H1 (cell line): ENCODE data around the gene CRTAC1. TPM values are rescaled to one million over a fixed set of nuclear protein-coding genes. Genes with fewer than 3 reads are reported as not detected.

Source experiments
- ASH2L ChIP-seq: fragments of 200-600, 300-600 bp; sonication (generic); IDR thresholded peaks from one replicate; pipeline ENCODE4 v1.7.1; 2017; ENCODE audit warnings: low read length
- BACH1 ChIP-seq: IDR thresholded peaks from 2 replicates; pipeline ENCODE4 v1.6.1; 2012; ENCODE audit warnings: low read length, improper control_type of control experiment
- BCL11A ChIP-seq, 2 experiments: IDR thresholded peaks; one replicate each; pipeline ENCODE4 v1.6.1; 2011; ENCODE audit warnings: low read depth in 2 of 2, low read length in 2 of 2, mild to moderate bottlenecking in 2 of 2
- CBX5 ChIP-seq: fragments of 300-800, 300-1000 bp; sonication (generic); IDR thresholded peaks from 2 replicates; pipeline ENCODE4 v1.7.1; 2016; ENCODE audit warnings: antibody characterized with exemption, low read length, low read depth
- CBX8 ChIP-seq: fragments of 300-800, 300-1000 bp; sonication (generic); IDR thresholded peaks from 2 replicates; pipeline ENCODE4 v1.7.1; 2016; ENCODE audit warnings: low read depth, low read length, borderline replicate concordance
- CREB1 ChIP-seq: IDR thresholded peaks from 2 replicates; pipeline ENCODE4 v1.6.1; 2012; ENCODE audit warnings: inconsistent platforms
- EZH2 ChIP-seq: fragments of 200-600 bp; sonication (generic); IDR thresholded peaks from 2 replicates; pipeline ENCODE4 v1.7.1; 2012; ENCODE audit warnings: low read depth, mild to moderate bottlenecking, moderate library complexity, low read length, inconsistent platforms; ENCODE audit not compliant: severe bottlenecking
- GABPA ChIP-seq: IDR thresholded peaks from 2 replicates; pipeline ENCODE4 v1.6.1; 2011; ENCODE audit warnings: mild to moderate bottlenecking, low read length, moderate library complexity, borderline replicate concordance; ENCODE audit not compliant: insufficient read depth
- HDAC6 ChIP-seq: IDR thresholded peaks from one replicate; pipeline ENCODE4 v1.7.1; 2012; ENCODE audit warnings: low read depth, mild to moderate bottlenecking, inconsistent platforms, low read length, moderate library complexity
- JUN ChIP-seq: IDR thresholded peaks from 2 replicates; pipeline ENCODE4 v1.6.1; 2011; ENCODE audit warnings: low read depth, mild to moderate bottlenecking, improper control_type of control experiment, low read length
- JUND ChIP-seq: IDR thresholded peaks from 2 replicates; pipeline ENCODE4 v1.6.1; 2011; ENCODE audit warnings: mild to moderate bottlenecking, improper control_type of control experiment, low read length
- KDM5A ChIP-seq: fragments of 200-600 bp; IDR thresholded peaks from 2 replicates; pipeline ENCODE4 v1.7.1; 2012; ENCODE audit warnings: mild to moderate bottlenecking, low read length, inconsistent platforms, mixed read lengths
- MAFK ChIP-seq: IDR thresholded peaks from 2 replicates; pipeline ENCODE4 v1.6.1; 2012; ENCODE audit warnings: low read depth, mild to moderate bottlenecking, improper control_type of control experiment, low read length
- NRF1 ChIP-seq: IDR thresholded peaks from 2 replicates; pipeline ENCODE4 v1.6.1; 2011; ENCODE audit warnings: mild to moderate bottlenecking, low read depth, low read length, improper control_type of control experiment
- POLR2A ChIP-seq, 2 experiments: IDR thresholded peaks; 1 replicate in 1 of 2; 2 replicates in 1 of 2; pipeline ENCODE4 v1.6.1; 2011; ENCODE audit warnings: low read depth in 2 of 2, low read length in 2 of 2, mild to moderate bottlenecking in 2 of 2; ENCODE audit errors: control extremely low read depth in 1 of 2
- POU5F1 ChIP-seq: IDR thresholded peaks from 2 replicates; pipeline ENCODE4 v1.6.1; 2011; ENCODE audit warnings: low read depth, mild to moderate bottlenecking, low read length, moderate library complexity
- RFX5 ChIP-seq: IDR thresholded peaks from 2 replicates; pipeline ENCODE4 v1.6.1; 2011; ENCODE audit warnings: low read depth, low read length, improper control_type of control experiment, borderline replicate concordance
- SAP30 ChIP-seq: fragments of 300-600 bp; sonication (generic); IDR thresholded peaks from 2 replicates; pipeline ENCODE4 v1.7.1; 2012; ENCODE audit warnings: low read length, moderate library complexity, mild to moderate bottlenecking, inconsistent platforms; ENCODE audit not compliant: insufficient read depth, insufficient replicate concordance
- SIN3A ChIP-seq, 2 experiments: IDR thresholded peaks in 1 of 2; conservative IDR thresholded peaks in 1 of 2; 2 replicates each; pipeline ENCODE4 v1.6.1; 2011 to 2012; ENCODE audit warnings: low read length in 2 of 2, improper control_type of control experiment in 1 of 2, low read depth in 1 of 2, mild to moderate bottlenecking in 1 of 2
- SRF ChIP-seq: IDR thresholded peaks from 2 replicates; pipeline ENCODE4 v1.6.1; 2011; ENCODE audit warnings: mild to moderate bottlenecking, low read depth, low read length, moderate library complexity
- TAF1 ChIP-seq: IDR thresholded peaks from 2 replicates; pipeline ENCODE4 v1.6.1; 2011; ENCODE audit warnings: mild to moderate bottlenecking, low read depth, low read length
- YY1 ChIP-seq: IDR thresholded peaks from 2 replicates; pipeline ENCODE4 v1.6.1; 2011; ENCODE audit warnings: low read depth, mild to moderate bottlenecking, low read length
- polyA plus RNA-seq, 7 experiments: library from polyadenylated mRNA; depleted of rRNA in 3 of 7; stranded (reverse) in 5 of 7; unstranded in 2 of 7; fragments of >200 nt in 5 of 7; fragments of 200-250 nt in 2 of 7; gene quantifications; 1 replicate in 5 of 7; 2 replicates in 1 of 7; 4 replicates in 1 of 7; pipeline versions ENCODE4 v1.2.1 to v1.2.3, GENCODE V29; 2011 to 2013; ENCODE audit warnings: missing spikeins in 2 of 7, mixed read lengths in 2 of 7
- total RNA-seq: library from RNA; stranded (reverse); fragmentation: NEBNext Ultra II Directional; extraction: Animal tissue kit (Norgen Biotek cat#: 25700); gene quantifications from 2 replicates; pipeline ENCODE4 v1.2.1, GENCODE V29; 2021
- TF ChIP-seq, protein P1 (sequence below): IDR thresholded peaks from 2 replicates; pipeline ENCODE4 v1.6.1; 2012; ENCODE audit warnings: inconsistent platforms

CRTAC1 gene
- total and polyA plus RNA-seq, 2 of the 8 experiments (the other 6 are each of a cell fraction or from before 2014, with no cell fraction given): 0.91 to 1.2 TPM

DNA sequence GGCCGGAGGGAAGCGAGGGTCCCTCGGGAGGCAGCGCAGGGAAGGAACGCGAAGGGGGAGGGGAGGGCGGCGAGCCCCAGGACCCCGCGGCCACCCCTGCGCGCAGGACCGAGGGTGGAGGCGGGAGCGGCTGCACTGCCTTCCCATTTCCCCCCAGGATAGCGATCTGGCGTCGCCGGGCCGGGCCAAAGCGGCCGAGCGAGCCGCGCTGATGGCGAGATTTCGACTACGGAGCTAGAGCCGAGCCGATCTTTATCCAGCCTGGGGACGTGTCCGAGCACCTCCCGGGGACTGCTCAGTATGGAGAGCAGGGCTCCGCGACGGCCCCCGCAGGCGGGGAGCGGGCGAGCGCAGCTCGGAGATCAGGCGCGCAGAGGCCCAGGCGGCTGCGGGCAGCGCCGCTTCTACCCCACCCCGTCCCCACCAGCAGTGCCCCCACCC is 590 bp upstream of the CRTAC1 start (continued):
- no peak for TF ChIP-seq RFX5
- no peak for TF ChIP-seq NRF1
- TF ChIP-seq POLR2A (IDR thresholded peaks at IDR 0.05; ENCODE audit: control extremely low read depth in 1 of 2, low read depth in 2 of 2, low read length in 2 of 2): no peak
- TF ChIP-seq GABPA: no peak
- TF ChIP-seq POU5F1: no peak
- TF ChIP-seq JUND: no peak
- no peak for TF ChIP-seq KDM5A
- 0 out of 4 replicates have a peak, but pooled peaks of 1 of the 2 experiments have one; percentile 4 for TF ChIP-seq SIN3A (conservative IDR thresholded peaks at IDR 0.05 in 1 of 2, IDR thresholded peaks at IDR 0.05 in 1 of 2; ENCODE audit: low read depth in 1 of 2, low read length in 2 of 2)
- no peak for TF ChIP-seq EZH2
- TF ChIP-seq CBX8: no peak
- no peak for TF ChIP-seq TAF1
- TF ChIP-seq, protein P1, sequence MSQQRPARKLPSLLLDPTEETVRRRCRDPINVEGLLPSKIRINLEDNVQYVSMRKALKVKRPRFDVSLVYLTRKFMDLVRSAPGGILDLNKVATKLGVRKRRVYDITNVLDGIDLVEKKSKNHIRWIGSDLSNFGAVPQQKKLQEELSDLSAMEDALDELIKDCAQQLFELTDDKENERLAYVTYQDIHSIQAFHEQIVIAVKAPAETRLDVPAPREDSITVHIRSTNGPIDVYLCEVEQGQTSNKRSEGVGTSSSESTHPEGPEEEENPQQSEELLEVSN: 0 out of 2 replicates have a peak, but pooled peaks have one; percentile 23
- TF ChIP-seq MAFK: no peak
- no peak for TF ChIP-seq BCL11A (IDR thresholded peaks at IDR 0.05; ENCODE audit: low read depth in 2 of 2, low read length in 2 of 2)
- TF ChIP-seq BACH1: 0 out of 2 replicates have a peak, but pooled peaks have one; percentile 23
- no peak for TF ChIP-seq SRF
- no peak for TF ChIP-seq CREB1
- peak; percentile 47 for TF ChIP-seq ASH2L
- TF ChIP-seq HDAC6: no peak
- no peak for TF ChIP-seq YY1
- TF ChIP-seq JUN: no peak
- no peak for TF ChIP-seq SAP30
- TF ChIP-seq CBX5: no peak
